GM21717 (cell line): ENCODE data around the gene WFDC8.
"Not testable (repeated sequence)": the region's sequence is repeated elsewhere in the genome, so short reads cannot be mapped to it uniquely, and the experiment has no call there.

Experiments used
- ATAC-seq: cut with Tn5 transposase; IDR thresholded peaks from one replicate; pipeline ENCODE4 v1.9.1; 2021; ENCODE audit warnings: mild to moderate bottlenecking, moderate library complexity; ENCODE audit not compliant: unreplicated experiment

WFDC8 gene

GRCh38 chr20:45579184-45579583 lies at the start of gene WFDC8:
Gene WFDC8 (minus strand): TSS chr20:45579284. CDS start chr20:45579247, 37 bp downstream.
- no peak for ATAC-seq

GRCh38 chr20:45626540-45626939 lies 47.5 kb upstream of the WFDC8 start:
- ATAC-seq: no peak

- no peak for ATAC-seq
Measured at GRCh38 chr20:45621593-45621992, 42.5 kb upstream of the WFDC8 start.

GRCh38 chr20:45617591-45617990 lies 38.5 kb upstream of the WFDC8 start:
- no peak for ATAC-seq

- ATAC-seq: no peak
Measured at GRCh38 chr20:45612314-45612713, 33.2 kb upstream of the WFDC8 start.

GRCh38 chr20:45611054-45611453 lies 32.0 kb upstream of the WFDC8 start:
- no peak for ATAC-seq

GRCh38 chr20:45607810-45608209 lies 28.7 kb upstream of the WFDC8 start:
- ATAC-seq: no peak

- ATAC-seq: no peak
Measured at GRCh38 chr20:45595235-45595634, 16.2 kb upstream of the WFDC8 start.

GRCh38 chr20:45593498-45593897 lies 14.4 kb upstream of the WFDC8 start:
- ATAC-seq: no peak

- ATAC-seq: no peak
Measured at GRCh38 chr20:45592574-45593189, 13.6 kb upstream of the WFDC8 start.

GRCh38 chr20:45589725-45590124 lies 10.6 kb upstream of the WFDC8 start:
- no peak for ATAC-seq

GRCh38 chr20:45588800-45589199 lies 9.7 kb upstream of the WFDC8 start:
- no peak for ATAC-seq

GRCh38 chr20:45585986-45586385 lies 6.9 kb upstream of the WFDC8 start:
- ATAC-seq: not testable (repeated sequence)

- ATAC-seq: not testable (repeated sequence)
Measured at GRCh38 chr20:45584294-45584693, 5.2 kb upstream of the WFDC8 start.

- no peak for ATAC-seq
Measured at GRCh38 chr20:45583502-45583901, 4.4 kb upstream of the WFDC8 start.

GRCh38 chr20:45581702-45582101 lies 2.6 kb upstream of the WFDC8 start:
- no peak for ATAC-seq

- no peak for ATAC-seq
Measured at GRCh38 chr20:45578231-45578630, 853 bp downstream of the WFDC8 start.

- ATAC-seq: no peak
Measured at GRCh38 chr20:45576995-45577394, 2.1 kb downstream of the WFDC8 start.

GRCh38 chr20:45575931-45576330 lies 3.2 kb downstream of the WFDC8 start:
- ATAC-seq: no peak

- ATAC-seq: not testable (repeated sequence)
Measured at GRCh38 chr20:45569650-45570049, 9.4 kb downstream of the WFDC8 start.

- no peak for ATAC-seq
Measured at GRCh38 chr20:45564760-45565276, 14.3 kb downstream of the WFDC8 start.

GRCh38 chr20:45555198-45555597 lies 23.9 kb downstream of the WFDC8 start:
- no peak for ATAC-seq

- ATAC-seq: no peak
Measured at GRCh38 chr20:45552456-45552855, 26.6 kb downstream of the WFDC8 start.
